Sigmoid colon (tissue), 3 donors: ENCODE measurements around the gene OSCP1.

Source experiments
- POLR2A ChIP-seq, 2 donors: fragments of 450-650 bp; IDR thresholded peaks; one replicate each; pipeline ENCODE4 v1.6.1; 2016; ENCODE audit warnings: antibody characterized with exemption in 2 of 2, mild to moderate bottlenecking in 2 of 2, moderate library complexity in 2 of 2
- TF ChIP-seq, protein P1 (sequence below), 4 experiments: fragments of 450-650 bp in 3 of 4; fragments of 200-600 bp in 1 of 4; IDR thresholded peaks; one replicate each; pipeline ENCODE4 v1.5.1; 2016 to 2019; ENCODE audit warnings: antibody characterized with exemption in 4 of 4, mild to moderate bottlenecking in 3 of 4, moderate library complexity in 2 of 4

DNA sequence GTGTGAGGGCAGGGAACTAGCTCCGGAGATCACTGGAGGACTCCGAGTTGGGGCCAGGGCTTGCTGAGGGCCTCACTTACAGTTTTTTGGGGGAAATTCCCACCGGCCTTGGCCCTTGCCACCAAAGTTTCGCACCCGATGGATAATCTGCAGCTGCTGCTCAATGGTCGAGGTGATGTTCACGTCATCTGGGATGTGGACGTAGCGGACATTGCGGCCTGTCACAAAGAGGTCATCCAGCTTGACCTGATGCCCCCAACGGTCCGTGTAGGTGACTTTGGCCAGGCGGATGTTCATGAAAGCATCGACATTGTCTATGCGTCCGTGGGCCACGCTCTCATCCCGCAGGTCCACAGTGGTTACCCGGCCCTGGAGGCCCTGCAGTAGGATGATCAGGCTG is 56.6 kb downstream of the OSCP1 start:
- TF ChIP-seq POLR2A (IDR thresholded peaks at IDR 0.05): no peak
- TF ChIP-seq, protein P1, sequence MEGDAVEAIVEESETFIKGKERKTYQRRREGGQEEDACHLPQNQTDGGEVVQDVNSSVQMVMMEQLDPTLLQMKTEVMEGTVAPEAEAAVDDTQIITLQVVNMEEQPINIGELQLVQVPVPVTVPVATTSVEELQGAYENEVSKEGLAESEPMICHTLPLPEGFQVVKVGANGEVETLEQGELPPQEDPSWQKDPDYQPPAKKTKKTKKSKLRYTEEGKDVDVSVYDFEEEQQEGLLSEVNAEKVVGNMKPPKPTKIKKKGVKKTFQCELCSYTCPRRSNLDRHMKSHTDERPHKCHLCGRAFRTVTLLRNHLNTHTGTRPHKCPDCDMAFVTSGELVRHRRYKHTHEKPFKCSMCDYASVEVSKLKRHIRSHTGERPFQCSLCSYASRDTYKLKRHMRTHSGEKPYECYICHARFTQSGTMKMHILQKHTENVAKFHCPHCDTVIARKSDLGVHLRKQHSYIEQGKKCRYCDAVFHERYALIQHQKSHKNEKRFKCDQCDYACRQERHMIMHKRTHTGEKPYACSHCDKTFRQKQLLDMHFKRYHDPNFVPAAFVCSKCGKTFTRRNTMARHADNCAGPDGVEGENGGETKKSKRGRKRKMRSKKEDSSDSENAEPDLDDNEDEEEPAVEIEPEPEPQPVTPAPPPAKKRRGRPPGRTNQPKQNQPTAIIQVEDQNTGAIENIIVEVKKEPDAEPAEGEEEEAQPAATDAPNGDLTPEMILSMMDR (IDR thresholded peaks at IDR 0.05): no peak
